ENCODE measurements around the gene GPR151.
"Not testable (repeated sequence)": the region's sequence is repeated elsewhere in the genome, so short reads cannot be mapped to it uniquely, and the experiment has no call there.

GPR151 gene

DNA sequence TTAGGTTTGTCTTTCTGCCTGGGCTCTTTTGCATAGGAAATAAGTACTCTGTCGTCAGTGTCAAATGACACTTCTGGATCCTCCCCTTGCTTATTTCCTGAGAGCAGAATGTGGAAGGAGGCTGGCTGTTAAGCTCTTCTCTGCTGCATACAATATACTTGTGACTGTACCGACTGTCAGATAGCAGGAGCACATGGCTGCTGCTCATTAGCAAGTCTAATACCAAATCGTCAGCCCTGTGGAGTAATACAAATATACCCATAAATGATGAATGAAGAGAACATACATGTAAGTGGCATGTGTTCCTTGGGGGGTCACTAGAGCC, at the start of gene GPR151:
GPR151 (minus strand) TSS at position 40 of the 325 bp plus-strand sequence. CDS start 77 bp downstream, outside the sequence.
- no peak for DNase-seq

DNA sequence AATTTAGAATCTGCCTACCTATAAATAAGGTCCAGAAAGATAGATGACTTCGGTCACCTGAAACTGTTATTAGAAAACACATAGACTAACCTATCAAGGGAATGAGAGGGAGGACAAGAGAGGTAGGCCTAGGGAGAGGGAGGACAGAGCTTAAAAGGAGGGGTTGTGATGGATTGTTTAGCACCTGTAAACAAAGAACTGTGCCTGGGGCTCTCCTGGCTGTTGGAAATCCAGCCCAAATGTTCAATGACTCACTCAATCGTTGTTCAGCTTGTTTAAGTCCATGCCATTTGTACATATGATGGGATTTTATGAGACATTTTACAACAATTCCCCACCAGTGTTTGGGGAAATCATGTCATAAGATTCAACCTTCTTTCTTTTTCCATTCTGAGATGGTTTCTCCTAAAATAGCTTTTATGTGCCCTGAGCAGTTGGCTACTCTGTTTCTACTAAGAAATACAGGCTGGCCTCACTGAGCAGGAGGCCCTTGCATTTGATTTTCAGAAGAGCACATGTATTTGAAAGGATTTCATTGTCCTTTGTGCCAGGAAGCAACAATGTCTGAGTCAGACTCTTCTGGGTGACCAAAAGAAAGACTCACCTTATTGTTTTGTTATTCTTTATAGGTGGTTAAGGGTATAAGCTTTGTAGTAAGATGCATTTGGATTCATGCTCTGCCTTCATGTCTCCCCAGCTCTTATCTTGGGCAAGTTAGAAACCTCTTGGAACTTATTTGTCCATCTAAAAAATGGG, 48.2 kb upstream of the GPR151 start:
- DNase-seq: no peak

DNA sequence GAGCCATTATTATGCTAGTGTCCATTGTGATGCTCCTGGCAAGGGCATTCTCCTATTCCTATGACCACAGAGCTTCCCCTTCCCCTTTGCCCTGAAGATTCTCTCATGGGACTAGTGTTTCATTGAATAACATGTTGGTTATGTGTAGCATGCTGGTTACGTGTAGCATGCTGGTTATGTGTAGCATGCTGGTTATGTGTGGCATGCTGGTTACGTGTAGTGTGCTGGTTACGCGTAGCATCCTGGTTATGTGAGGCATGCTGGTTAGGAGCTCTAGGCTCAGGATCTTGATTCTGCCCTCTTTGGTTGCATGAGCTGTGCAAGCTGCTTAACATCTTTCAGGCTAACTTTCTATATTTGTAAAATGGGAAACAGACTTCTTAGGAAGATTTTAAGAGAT, 46.5 kb upstream of the GPR151 start:
- DNase-seq: no peak

- DNase-seq: no peak
These were observed 45.7 kb upstream of the GPR151 start for GRCh38 chr5:146561711-146562110.

DNA sequence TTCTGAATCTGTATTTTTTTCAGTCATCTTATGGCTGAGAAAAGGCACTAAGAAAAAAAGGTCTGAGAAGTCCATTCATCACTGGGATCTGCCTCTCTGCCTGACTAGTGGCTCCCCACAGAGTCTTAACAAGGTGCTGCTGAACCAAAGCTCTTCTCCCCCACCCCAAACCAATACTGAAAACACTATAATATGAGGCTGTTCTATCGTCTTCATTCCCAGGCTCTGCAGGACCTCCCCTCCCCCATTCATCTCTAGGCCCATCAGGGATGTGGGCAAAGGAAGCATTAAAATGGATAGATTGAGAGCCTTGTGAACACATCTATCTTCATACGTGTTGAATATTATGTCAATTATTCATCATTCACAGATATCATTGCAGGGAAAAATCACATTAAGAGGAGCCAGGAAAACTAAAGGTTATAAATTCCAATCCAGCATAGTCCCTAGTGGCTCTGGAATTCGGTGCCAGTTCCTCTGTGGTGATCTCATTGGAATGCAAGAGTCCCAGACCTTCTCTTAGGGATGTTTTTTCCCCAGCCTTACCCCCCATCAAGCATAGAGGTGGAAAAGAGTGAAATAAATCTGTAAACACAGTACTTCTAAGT, 44.3 kb upstream of the GPR151 start:
- no peak for DNase-seq

DNA sequence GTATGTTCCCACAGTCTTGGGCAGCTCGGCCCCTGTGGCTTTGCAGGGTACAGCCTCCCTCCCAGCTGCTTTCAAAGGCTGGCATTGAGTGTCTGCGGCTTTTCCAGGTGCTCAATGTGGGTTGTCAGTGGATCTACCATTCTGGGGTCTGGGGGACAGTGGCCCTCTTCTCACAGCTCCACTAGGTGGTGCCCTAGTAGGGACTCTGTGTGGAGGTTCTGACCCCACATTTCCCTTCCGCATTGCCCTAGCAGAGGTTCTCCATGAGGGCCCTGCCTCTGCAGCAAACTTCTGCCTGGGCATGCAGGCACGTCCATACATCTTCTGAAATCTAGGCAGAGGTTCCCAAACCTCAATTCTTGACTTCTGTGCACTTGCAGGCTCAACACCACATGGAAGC, 40.9 kb upstream of the GPR151 start:
- DNase-seq: not testable (repeated sequence)

- DNase-seq: no peak
These were observed 37.5 kb upstream of the GPR151 start for GRCh38 chr5:146553446-146553845.

- no peak for DNase-seq
These were observed 33.6 kb upstream of the GPR151 start for GRCh38 chr5:146549615-146550014.

GRCh38 chr5:146548781-146549449, 32.9 kb upstream of the GPR151 start:
- DNase-seq: no peak

DNA sequence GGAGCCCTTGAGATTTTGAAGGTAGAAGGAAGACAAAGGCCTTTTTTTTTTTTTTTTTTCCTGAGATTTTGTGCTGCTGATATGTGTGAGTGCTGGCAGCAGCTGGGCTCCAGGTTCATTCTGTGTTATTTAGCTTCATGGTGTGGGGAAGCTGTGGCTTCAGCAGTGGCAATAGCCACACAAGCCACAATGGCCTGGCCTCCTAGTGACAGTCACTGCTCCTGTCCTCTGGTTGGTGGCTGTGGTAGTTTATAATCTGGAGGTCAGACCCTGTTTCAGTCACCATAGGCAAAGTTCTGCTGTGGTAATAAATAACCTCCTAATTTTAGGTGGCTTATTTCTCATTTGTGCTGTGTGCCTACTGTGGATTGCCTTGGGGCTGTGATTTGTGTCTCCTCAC, 28.2 kb upstream of the GPR151 start:
- no peak for DNase-seq

DNA sequence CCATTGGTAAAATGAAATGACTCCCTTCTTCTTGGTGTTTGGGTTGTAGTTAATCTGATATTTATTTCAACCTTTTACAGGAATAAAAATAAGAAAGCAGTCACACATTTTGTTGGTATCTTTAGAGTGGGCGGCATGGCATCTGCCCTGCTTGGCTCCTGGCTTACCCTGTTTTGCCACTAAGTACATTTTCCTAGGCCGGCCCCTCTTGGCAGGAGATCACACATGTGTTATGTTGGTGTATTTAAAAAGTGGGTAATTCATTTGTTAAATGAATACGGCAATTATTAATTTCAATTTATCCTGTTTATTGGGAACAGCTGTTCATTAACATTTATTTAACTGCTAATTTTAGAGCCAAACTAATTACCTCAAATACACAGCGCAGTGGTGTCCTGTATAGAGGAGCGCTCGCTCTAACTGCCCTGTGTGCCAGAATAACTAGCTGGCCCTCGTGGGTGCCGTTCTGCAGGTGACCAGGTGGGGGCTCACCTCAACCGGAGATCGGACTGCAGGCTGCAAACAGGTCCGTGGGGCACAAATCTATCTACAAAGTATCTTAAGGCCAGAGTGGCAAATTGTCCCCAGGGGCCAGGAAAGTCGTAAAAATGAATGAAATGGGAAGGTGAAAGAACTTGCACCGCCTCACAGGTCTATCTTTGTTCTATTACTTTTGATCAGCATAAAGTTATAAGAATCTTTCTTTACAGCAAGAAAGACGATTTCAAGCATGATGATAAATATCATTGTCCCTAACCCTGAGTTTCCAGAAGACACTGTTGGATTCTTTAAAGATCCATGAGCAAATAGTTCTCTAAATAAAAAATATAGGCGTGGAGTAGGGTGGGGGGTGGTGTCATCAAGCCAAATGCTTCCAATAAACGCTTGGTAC, 26.2 kb upstream of the GPR151 start:
- DNase-seq: peak; percentile 57

GRCh38 chr5:146540414-146540813, 24.4 kb upstream of the GPR151 start:
- DNase-seq: no peak

GRCh38 chr5:146539973-146540372, 24.0 kb upstream of the GPR151 start:
- DNase-seq: no peak

- no peak for DNase-seq
These were observed 22.4 kb upstream of the GPR151 start for GRCh38 chr5:146538432-146538831.

GRCh38 chr5:146533882-146534281, 17.9 kb upstream of the GPR151 start:
- DNase-seq: no peak

- DNase-seq: peak; percentile 45
These were observed 17.4 kb upstream of the GPR151 start for GRCh38 chr5:146533260-146533857.

DNA sequence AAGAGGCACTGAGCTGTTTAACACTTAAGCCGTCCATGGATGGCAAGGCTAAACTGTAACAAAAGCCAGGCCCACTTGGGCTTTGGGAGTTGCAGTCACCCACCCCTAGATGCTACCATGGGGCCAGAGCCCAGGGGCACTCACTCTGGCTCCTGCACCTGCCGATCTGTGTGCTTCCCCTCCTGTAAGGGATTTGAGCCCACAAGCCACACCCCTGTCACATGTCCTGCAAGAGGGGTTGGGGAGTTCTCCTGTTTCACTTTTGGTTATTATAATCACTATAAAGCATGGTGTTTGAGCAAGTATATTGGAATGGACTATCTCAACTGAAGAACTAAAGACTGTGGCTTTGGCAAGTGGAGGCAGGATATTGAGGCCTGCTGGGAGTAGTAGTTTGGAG, 14.0 kb upstream of the GPR151 start:
- no peak for DNase-seq

DNA sequence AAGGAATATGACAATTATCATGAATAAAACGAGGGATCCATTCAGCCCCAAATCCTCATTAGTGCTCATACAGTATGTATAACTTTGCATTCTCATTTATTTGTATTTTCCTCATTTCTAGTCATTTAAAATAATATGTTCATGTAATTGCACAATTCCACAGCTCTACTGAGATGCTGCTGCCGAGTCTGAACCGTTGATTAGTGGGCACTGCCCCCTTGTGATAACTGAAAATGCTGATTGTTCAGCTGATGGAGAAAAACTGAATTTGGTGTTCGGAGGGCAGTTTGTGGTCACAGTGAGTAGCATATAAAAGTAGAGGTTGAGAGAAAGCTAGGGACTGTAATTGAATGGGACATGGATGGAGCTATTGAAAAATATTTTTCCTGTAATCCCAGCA, 12.2 kb upstream of the GPR151 start:
- DNase-seq: no peak

- DNase-seq: no peak
These were observed 11.8 kb upstream of the GPR151 start for GRCh38 chr5:146527785-146528184.

- no peak for DNase-seq
These were observed 7.7 kb upstream of the GPR151 start for GRCh38 chr5:146523698-146524097.

DNA sequence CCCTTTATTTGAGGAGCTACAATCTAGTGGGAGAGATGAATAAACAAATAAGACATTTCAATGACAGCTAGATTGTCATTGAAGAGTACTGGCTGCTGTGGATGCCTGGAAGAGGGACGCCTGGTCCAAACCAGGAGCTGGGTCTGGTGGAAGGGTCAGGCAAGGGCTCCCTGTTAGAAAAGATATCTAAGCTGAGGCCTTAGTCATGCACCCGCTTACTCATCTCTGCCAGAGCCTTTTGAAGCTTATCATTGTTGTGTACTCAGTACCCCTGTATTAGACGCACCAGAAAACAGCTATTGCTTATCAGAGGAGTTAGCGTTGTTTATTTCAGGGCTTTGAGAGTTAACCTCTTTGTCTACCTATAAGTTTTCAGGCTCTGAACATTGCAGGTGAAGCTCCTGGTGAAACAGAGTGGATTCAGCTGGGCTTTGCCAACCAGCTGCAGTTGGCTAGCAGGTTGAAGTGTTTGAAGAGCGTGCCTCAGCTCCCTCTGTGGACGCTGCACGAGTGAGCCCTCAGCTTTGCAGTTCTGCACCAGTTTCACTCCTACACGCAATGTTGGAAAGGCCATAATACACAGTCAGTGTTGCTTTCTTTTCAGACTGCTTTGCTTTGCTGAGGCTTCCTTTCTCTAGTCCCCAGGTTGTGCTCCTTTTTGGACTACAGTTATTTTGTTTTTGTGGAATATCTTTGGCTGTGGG, 5.6 kb upstream of the GPR151 start:
- DNase-seq: no peak

DNA sequence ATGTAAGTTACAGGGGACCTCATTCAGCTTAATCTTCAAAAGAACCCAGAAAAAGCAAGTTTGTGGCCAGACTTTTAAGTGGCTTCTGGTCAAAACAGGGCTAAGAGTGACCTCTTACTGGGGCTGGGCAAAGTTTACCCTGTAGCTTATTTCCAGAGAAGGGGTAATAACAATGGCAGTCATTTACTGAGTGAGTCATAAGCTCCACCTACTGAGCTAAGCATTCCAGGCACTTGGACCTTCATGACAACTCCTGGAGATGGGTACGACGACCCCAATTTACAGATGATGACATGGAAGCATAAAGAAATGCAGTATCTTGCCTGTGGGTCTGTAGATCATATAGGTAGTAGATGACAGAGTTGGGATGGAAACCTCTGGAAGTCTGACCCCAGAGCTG, 4.7 kb upstream of the GPR151 start:
- DNase-seq: no peak
